Measurements from ENCODE around the gene LRMDA.
"Not testable (repeated sequence)": the region's sequence is repeated elsewhere in the genome, so short reads cannot be mapped to it uniquely, and the experiment has no call there.

The LRMDA gene

DNA sequence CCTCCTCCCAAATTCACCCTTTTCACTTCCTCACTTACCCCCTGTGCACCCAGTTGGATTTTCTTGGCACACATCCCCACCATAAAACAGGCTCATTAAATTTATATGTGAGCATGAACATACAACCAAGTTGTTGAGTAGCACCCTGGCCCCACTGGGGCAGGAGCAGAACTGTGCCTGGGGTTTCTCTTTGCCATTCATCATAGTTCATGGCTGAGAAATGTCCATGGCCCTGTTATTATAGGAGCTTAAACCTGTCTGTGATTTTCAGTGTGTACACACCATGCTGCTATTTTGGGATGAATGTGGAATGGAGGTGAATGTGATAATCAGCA, 618.8 kb downstream of the LRMDA start:
- DNase-seq (ENCODE audit: low spot score) = no peak

DNA sequence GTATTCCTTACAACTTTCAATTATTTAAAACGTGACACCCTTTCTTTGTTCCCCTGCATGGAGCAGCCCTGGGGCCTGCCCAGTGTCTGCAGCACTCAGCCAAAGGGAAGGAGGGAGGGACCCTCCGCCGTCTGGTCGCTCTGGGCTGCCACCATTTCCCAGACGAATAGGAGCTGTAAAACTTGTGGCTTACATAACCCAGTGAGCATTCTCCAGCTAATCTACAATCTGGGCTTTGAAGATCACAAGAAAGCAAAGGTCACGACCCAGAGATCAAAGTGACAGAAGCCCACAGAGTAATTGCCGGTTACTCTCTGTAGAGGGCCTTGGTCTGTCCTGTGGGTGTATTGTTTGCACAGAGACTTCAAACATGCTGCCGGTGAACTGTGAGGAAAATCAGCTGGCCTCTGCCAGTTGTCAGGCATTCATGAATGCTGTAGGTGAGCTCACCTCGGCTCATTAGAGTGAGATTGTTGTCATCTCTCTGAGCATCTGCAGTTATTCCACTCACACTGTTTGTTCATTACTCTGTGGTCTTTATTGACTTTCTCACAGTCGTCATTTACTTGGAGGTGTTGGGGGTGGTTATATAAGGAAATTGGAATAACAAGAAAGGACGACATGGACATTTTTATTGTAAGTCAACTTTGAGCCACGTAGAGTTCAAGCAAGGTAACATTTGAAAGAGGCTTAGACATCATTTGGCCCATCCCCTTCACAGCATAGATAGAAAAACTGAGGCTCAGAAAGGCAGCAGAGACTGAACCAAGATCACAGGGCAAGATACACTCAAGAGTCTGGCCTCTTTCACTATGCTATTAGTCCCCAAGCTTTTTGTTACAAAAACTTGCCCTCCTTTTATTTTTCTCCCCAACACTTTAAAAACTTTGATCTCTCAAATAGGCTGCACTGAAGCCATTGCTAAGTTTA, 619.8 kb downstream of the LRMDA start:
- DNase-seq (ENCODE audit: low spot score) = no peak

DNA sequence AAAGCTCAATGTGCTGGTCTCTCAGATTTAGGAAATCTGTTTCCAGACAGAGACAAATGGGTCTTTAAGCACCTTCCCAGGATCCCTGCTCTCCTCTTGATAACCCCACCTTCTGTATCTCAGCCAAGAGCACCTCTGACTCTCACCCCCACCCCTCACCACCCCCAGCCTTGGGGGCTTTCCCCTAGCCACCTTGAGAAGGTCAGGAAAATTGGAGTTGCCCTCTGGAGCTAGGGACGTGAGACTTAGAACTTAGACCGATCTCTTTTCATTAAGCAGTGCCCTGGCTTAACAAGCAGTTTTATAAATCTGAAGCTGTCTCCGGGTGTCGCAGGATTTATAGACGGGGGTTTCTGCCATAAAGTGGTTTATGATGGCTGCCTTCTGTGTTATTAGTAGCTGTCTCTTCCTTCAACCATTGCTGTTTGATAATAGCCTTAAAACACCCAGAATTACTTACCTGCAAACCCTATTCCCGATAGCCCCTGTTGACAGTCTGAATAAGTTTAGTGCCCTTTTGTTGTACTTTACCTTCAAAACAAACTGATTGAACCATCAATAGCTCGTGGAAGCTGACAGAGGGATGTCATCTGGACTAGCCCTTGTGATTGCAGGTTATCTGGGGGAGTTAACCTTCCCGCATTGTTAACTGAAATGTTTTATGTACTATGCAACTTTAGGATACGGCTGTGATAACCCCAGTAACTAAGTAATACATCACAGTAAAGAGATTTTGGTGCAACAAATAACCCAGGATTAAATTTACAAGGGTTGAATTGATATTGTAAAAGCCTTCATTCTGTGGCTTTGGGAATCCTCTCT, 621.5 kb downstream of the LRMDA start:
- no peak for DNase-seq (ENCODE audit: low spot score)

DNA sequence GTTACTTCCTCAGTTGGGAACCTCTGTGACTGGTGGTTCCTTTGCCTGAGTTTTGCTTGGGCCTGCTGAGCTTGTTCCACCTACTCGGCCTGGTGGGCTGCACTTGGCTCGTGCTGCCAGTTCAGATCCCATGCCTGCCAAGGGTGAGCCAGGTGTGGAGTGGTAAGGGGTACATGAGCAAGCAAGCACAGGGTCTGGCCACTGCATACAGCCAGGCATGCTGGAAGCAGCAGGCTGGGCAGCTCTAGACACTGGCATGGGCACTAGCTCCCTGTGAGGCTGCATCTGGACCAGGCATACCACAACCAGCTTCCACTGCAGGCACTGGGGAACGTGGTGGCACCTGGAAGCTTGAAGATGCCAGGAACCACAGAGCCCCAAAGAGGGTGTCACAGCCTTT, 624.0 kb downstream of the LRMDA start:
- DNase-seq (ENCODE audit: low spot score) = no peak

DNA sequence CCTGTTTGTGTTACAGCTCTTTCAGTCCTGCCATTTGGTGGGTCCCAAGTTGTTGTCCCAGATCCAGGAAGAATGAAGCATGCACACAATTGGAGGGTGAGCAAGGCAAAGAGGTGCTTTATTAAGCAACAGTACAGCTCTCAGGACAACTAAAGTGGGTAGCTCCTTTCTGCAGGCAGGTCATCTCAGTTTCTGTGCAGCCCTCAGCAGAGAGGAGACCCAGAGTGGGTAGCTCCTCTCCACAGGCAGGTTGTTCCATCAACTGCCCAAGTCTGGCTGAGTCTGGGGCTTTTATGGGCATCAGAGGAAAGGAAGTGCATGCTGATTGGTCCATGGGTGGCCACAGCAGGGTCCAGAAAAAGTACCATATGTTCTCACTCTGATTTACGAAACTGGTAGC, 624.5 kb downstream of the LRMDA start:
- DNase-seq (ENCODE audit: low spot score) = no peak

DNA sequence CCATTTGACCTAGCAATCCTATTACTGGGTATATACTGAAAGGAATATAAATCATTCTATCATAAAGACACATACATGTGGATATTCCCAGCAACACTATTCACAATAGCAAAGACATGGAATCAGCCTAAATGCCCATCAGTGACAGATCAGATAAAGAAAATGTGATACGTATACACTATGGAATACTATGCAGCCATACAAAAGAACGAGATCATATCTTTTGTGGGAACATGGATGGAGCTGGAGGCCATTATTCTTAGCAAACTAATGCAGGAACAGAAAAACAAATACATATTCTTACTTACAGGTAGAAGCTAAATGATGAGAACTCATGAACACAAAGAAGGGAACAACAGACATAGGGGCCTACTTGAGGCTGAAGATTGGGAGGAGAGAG, 629.6 kb downstream of the LRMDA start:
- DNase-seq (ENCODE audit: low spot score) = not testable (repeated sequence)

DNA sequence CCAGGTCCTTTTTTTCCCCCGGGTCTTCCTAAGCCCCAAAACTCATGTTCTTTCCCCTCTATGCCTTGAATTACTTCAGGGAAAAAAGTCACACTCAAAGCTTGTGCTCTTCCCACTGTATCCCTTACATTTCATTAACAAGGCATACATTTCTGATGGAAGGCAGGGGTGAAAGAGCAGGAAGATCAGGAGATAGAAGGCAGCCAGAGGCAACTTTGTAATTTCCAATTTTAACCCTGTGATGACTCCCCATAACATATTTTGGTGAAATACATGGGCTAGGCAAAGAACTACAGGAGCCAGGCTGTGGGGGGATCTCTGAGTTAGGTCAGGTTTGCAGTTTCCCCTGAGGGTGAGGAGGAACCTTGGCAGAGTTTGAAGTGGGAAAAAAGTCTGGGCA, 635.0 kb downstream of the LRMDA start:
- no peak for DNase-seq (ENCODE audit: low spot score)

DNA sequence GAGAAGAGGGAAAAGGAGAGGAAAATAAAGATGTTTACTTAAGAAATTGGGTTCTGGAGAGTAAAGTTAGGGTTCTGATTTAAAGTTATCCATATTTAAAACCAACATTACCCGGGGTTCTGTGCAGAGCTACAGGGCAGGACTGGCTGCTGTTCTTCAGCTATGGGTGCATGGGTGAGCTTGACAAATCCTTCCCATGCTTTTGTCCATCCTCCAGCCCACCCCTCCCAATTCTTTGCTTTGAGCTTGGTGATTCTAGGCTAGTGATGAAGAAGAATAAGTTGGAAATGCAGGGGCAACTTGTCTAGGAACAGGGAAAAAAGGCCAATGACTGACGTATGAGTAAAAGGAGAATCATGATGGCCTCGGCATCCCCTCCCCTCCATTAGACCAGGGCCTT, 636.0 kb downstream of the LRMDA start:
- no peak for DNase-seq (ENCODE audit: low spot score)

DNA sequence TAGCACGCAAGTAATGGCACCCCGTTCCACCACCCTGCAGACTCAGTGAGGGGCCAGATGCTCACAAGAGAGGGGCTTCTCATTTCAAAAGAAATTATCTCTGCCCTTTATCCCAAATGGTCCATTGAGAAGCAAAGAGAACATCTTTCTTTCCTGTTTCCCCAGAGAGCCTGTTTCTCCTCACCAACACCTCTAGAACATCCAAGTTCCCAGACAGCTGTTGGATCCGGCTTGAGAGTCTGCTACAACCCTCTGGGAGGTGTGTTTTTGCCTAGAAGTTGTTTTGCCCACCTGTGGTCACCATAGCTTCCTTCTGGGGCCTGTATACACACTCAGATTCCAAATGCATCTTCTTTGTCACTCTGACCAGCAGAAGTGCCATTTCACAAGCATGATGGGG, 637.4 kb downstream of the LRMDA start:
- DNase-seq (ENCODE audit: low spot score) = no peak

DNA sequence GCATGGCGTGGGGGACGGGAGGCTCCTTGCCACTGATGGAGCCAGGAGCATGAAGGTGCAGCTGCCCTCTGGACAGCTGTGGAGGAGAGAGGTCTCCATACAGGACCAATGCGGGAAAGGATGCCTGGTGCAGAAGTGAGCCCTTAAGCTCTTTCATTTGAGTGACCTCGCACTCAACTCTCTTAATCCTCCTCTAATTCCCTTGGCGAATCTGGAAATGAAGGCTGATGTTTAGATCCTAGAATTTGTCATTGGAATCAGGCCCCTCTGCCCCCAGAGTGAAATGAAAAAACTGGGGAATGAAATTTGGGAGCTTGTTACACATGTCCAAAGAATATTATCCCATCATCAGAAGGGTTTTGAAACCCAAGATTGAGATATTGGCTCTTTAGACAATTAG, 639.5 kb downstream of the LRMDA start:
- no peak for DNase-seq (ENCODE audit: low spot score)

DNA sequence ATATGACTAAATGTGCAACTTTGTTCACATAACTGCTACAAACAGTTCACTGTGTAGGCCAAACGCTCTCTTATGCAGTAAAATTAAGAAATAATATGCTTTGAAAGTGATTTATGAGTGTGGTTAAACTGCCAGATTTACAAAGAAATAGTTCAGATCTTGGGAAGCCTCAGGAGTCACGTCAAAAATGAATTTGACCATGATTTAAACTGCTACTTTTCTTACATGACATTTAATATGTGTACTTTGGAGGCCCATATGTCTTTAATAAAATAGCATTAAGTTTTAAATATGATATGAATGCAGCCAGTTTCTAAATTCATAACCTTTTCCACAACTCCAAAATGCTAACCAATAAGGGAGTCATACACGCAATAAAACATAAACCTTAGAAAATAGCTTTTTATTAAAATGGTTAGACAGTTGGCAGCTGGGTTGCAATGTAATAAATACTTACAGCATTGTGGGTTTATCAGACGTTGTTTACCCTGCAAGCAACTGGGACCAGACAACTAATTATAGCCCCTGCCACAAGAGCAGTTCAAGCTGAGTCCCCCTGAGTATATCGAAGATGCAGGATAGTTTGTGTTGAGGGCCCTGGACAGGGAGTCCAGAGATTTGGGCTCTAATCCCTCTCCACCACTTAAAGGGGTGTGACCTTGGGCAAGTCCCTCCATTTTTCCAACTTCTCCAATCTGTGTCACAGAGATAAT, 640.4 kb downstream of the LRMDA start:
- DNase-seq (ENCODE audit: low spot score) = no peak

DNA sequence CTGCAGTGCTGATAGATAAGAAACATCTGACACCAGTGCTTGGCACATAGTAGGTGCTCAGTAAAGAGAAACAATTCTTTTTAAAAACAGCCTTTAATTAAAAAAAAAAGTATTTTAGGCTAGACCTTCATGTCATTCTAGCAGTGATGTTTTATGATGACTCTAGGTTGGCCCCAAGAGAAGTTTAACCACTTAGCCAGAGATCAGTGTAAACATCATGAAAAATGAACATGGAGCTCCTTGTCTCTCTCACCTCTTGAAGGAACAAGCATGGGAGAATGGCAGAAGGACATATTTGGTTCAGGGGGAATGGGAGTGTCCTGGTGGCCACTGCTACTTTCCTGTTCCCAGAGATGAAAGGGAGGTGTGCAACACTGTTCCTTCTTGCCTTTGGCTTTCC, 641.0 kb downstream of the LRMDA start:
- no peak for DNase-seq (ENCODE audit: low spot score)

DNA sequence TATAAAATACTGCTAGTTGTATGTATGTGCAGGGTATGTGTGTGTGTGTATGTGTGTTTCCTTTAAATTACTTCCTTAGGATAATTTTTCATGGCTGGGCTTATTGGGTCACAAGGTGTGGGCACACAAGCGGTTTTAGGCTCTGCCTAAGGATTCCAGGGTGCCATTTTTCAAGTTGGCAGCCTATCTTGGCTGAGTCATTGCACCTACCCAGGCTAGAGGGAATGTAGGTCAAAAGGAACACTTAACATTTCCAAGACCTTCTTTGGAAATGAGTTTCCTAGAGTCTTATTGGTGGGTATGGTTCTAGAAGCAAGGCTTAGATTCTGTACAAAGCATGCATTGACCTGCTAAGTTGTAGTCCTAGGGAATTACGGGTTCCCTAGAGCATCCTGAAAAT, 642.1 kb downstream of the LRMDA start:
- no peak for DNase-seq (ENCODE audit: low spot score)

DNA sequence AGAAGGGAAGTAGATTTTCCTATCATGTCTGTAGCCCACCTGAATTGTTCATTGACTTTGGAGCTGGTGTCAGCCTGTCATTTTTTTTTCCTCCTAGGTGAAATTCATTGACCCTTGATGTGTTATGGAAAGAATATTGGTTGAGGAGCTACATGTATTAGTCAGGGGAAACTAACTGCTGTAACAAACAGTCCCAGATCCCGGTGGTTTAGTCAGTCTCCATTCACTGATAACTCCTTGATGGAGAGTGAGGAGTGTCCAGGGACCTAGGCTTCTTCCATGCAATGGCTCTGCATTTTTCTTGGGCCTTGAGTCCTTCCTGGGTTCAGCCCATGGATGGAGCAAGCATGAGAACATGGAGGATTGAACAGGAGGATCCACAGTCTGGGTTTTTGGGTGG, 643.2 kb downstream of the LRMDA start:
- DNase-seq (ENCODE audit: low spot score) = no peak

DNA sequence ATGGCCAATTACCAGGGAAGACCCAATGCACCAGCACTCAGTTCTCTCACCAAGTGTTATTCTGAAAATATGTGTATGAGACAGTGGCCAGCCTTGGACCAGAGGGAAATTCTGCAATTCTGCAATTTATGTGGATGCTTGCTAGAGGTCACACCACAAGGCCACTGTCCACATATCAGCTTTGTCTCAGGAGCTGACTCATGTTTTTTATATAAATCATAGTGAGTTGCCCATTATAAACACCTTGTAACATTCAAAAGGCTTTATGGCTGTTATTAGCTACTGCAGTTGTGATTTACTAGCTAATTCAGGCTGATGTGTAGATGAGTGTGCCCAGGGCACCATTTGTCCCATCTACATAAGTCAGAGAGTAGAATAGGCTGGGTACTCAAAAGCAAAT, 649.0 kb downstream of the LRMDA start:
- no peak for DNase-seq (ENCODE audit: low spot score)

DNA sequence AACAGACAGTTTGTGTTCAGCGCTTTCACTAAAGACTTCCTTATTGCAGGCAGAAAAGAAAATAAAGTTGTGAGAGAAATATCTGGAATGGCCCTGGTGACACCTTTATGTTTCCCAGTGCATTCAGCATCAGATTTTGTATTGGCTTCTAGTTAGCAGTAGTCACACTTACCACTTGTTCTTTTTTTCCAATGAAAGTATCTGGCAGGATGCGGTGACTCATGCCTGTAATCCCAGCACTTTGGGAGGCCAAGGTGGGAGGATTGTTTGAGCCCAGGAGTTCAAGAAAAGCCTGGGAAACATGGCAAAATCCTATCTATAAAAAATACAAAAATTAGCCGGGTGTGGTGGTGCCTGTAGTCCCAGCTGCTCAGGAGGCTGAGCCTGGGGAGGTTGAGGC, 649.6 kb downstream of the LRMDA start:
- no peak for DNase-seq (ENCODE audit: low spot score)

DNA sequence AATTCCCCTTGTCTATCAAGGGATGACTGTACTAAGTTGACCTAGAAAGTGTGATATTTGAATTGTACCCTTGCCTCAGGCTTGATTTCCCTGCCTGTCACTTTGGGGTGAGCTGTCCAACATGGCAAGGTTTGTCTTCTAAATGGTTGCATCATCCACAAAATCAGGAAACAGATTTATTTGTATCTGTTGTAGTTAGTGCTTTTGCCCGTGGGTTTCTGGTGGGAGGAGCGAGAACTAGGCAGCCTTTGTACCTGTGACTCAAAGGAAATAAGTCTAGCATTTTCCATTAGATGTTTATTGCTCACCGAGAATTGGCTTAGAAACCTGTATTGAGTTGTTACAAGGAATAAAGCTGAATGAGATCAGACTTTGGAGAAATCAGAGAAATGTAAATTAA, 650.8 kb downstream of the LRMDA start:
- no peak for DNase-seq (ENCODE audit: low spot score)

DNA sequence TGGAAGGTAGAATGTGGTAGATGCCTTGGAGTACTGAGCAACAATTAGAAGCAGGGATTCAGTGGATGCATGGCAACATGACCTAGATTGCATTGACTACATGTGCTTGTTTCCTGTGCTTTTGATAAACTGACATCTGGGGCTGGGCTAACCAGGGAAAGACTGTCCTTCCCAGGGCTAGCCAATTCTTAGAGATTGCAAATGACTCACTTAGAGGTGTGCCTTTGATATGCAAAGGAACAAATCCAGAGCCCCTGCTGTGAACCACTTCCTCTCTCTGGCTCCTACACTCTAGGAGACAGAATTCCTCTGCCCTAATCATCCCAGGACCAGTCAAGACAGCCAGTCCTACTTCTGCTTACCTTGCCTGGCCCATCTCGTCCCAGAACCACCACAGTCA, 651.5 kb downstream of the LRMDA start:
- DNase-seq (ENCODE audit: low spot score) = no peak

DNA sequence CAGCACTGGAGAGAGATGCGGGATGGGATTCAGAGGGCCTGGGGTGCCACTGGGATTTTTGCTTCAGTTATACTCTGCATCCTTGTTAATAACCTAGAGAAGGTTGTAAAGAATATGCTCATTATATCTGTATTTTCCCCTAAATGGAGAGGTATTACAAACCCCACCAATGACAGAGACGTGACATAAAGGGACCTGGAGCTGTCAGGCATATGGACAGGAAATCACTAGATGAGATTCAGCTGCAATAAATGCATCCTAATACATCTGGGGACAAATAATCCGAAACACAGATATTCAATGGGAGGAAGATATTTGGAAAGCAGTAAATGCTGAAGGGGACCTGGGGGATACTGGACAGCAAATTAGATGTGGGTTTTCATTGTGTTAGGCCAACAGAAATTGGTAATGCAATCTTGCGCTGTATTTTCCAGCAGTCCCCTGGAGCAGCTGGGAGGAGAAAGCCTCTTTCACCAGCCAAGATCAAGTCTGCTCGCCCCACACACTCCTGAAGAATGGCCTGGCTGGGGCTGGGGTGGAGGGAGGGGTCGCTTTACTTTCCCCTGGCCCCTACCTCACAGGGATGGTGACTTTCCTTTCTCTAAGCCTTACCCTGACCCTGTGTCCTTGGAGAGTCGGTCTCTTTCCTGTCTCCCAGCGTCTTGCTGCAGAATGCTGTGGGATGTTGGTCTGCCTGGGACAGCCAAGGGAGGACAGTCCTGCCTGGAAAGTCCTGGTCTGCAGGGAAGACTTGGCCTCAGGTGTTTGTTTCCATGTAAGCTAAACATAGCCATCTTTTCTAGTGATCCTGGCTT, 653.8 kb downstream of the LRMDA start:
- no peak for DNase-seq (ENCODE audit: low spot score)

DNA sequence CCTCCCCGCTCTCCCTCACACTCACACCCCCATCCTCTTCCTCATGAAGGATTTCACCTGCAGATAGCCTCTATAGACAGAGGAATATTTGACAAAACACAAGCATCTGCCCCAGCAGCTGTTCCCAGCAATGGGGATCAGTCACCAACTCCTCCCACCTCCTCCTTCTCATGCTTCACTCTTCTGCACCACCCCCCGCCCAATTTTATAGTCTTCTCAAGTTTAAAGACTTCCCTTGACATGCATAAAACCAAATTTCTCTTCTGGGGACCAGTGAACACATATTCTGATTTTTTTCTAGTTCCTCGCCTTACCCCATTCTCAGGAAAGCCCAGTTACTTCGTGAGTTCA, 654.4 kb downstream of the LRMDA start:
- DNase-seq (ENCODE audit: low spot score) = no peak

DNA sequence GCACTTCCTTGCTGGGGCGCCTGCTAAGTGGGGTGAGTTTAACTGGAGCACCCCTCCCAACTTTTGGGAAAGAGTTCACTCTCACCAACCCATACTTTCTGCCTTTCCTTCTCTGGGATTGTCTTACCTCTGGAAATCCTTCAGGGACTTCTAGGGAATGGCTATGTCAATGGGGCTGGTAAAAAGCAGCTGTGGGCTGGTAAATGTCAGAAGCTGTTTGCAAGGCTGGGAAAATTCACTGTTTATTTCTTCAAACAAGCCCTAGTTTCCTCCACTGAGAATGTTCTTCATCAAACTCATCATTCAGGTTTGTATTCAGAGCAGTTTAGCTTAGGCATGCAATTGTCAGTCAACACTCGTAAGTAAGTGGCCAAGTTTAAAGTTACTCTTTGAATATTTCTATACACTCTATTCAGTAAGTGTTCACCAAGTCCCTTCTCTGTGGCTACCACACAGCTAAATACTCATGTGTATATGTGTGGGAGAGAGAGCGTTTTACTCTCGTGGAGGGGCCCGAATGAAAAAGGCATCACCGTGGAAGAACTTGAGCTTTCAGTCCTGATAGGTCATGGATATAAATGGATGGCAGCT, 654.8 kb downstream of the LRMDA start:
- no peak for DNase-seq (ENCODE audit: low spot score)

Measured in CD4-positive, alpha-beta T cell treated with Interleukin-2 at 100 ng/mL for 4 hours (primary cell).